ENCODE measurements around the gene SPATS2L. TPM values are rescaled to one million over a fixed set of nuclear protein-coding genes. Genes with fewer than 3 reads are reported as not detected.

Gene SPATS2L
- polyA plus RNA-seq, 3 donors, result 129 to 143 (median 132) TPM

DNA sequence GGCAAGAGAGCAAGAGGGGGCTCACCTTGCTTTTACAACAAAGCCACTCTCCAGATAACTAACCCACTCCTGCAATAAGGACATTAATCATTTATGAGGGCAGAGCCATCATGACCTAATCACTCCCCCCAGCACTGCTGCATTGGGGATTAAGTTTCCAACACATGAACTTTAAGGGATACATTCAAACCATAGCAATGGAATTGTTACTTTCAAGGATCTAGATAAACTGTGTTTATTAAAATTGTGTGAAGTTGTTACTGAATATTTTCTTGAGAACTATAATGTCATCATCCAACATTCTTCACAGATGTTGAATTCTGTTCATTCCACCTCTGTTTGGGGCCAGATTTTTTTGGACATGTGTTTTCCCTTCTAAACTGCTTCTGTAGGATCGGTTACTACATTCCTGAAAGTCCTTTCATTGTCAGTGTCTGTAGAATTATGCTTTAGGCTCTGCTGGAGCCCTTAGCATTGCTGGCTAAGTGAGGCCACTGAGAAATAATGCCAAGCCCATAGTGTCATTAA lies 50.4 kb downstream of the SPATS2L start:
- no peak for DNase-seq (ENCODE audit: extremely low read depth in 1 of 11, low read depth in 9 of 11, low spot score in 4 of 11)

DNA sequence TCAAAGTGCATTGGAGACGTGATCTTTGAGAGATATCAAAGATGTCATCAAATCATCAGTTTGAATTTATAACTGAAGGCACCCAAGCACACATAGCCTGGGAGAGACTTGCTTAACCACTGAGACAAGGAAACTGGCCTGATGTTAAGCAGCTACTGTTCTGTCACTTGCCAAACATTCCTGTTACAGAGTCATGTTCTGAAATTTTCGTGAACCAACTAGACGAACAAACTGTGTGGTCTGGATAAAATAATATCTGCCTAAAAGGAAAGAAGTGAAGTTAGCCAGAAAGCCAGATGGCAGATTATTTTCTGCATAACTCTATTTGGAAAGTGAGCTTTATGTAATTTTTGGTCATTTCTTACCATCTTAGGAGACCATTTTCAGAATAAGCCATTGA lies 51.4 kb downstream of the SPATS2L start:
- DNase-seq (ENCODE audit: extremely low read depth in 1 of 11, low read depth in 9 of 11, low spot score in 4 of 11), result no peak

DNA sequence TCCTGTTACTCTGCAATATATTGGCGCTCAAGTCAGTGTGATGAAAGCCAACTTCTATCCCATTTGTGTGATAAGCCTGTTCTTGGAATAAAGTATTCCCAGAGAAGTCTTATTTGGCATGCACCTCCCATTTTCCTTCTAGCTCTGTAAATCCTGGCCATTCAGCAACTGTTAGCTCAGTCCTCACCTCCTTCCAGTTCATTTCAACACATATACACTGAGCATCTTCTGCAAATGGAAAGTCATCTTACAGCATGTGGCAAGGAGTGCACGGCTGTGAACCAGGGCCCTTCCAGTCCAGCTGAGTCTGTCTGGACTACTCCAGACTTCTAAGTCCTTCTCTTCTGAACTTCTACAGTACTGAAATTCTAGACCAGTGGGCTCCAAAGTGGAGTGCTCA lies 53.1 kb downstream of the SPATS2L start:
- no peak for DNase-seq (ENCODE audit: extremely low read depth in 1 of 11, low read depth in 9 of 11, low spot score in 4 of 11)

DNA sequence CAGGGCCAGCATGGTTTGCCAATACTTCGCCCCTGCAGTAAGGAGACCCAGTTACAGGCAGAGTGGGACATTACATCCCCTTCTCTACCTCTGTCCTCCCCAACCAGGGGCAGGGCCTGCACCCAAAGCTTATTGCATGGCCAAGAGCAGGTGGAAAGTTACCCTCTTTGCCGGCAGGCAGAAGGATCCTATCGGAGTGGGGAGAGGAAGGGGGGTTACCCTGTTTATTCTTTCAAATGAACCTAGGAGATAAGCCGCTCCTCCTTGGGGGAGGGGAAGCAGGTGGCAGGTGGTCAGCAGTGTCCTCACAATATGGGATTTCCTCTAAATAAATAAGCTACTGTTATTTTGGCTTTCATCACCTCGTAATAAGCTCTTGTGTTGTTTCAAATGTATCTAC lies 53.9 kb downstream of the SPATS2L start:
- DNase-seq (ENCODE audit: extremely low read depth in 1 of 11, low read depth in 9 of 11, low spot score in 4 of 11), result no peak

DNA sequence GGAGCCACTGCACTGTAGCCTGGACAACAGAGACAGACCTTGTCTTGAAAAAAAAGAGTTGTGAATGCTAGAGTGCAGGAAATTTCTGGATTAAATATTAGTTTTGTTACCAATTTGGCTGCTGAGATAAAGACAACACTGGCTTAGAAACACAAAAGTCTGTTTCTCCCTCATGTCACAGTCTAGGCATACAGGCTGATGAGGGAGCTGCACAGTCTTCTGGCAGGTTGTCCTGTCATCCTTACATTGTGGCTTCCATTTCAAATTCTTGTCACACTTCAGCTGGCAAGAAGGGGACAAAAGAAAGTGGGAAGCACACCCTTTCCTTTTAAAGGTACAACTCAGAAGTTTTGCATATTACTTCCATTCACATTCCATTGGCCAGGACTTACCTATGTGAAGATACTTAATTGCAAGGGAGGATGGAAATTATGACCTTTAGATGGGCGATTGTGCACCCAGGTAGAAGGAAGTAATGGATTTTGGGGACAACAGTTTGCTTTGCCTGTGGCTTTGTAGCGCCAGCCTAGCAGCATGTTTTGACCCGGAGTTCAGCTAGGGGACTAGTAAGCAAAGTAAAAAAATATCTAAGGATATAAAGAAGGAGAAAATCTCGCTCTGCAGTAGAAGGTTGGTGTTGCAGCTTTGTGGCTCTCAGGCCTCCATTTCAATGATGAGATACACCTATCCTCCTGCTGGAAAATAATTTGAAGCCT lies 55.9 kb downstream of the SPATS2L start:
- no peak for DNase-seq (ENCODE audit: extremely low read depth in 1 of 11, low read depth in 9 of 11, low spot score in 4 of 11)

DNA sequence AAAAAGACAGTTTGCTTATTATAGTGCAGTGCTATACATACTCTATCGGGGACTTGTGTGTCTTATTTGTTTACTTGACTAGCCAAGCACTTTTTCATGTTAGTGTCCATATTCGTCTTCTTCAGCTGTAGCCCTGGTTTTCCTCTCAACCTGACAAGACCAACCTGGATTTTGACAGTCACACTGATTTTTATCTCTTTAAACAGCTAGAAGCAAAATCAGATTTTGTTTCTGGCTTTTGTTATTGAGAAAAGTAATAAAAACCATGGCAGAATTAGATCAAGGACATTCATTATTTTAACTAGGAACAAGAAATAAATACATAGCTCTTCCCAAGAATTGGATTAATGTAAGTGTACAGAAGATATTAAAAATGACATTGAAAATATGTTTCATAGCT lies 56.8 kb downstream of the SPATS2L start:
- no peak for DNase-seq (ENCODE audit: extremely low read depth in 1 of 11, low read depth in 9 of 11, low spot score in 4 of 11)

DNA sequence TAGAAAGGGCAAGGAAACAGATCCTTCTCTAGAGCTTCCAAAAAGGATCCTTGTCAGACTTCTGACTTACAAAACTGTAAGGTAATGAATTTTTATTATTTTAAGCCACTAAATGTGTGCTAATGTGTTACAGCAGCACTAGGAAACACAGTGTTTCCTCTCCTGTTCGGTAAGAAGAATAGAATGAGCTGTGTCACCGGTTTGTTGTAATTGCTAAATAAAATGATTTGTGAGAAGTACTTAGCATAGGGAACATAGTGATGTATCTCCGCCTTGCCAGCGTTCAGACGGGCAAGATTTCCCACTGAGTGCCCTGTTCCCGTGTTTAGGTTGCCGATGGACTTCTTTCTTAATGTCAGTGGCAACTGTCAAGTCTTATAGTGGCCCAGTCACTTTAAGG lies 57.6 kb downstream of the SPATS2L start:
- DNase-seq (ENCODE audit: extremely low read depth in 1 of 11, low read depth in 9 of 11, low spot score in 4 of 11), result no peak

DNA sequence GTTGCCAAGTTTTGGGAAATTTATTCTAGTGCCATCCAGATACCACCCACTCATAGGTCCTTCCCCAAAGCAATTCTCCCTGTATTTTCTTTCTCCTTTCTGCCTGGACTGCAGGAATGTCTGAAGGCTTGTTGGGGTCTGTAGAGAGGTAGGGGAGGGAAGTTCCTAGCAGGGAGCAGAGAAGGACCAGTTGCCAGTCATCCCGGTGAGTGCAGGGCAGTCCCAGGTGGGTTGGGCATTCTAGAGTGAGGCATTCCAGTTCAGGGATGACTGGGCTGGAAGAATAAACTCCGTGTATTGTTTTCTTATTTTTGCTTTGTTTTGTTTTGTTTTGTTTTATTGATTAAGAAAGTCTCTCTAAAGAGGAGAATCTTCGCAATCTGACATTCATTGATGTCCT lies 58.1 kb downstream of the SPATS2L start:
- DNase-seq (ENCODE audit: extremely low read depth in 1 of 11, low read depth in 9 of 11, low spot score in 4 of 11), result no peak

DNA sequence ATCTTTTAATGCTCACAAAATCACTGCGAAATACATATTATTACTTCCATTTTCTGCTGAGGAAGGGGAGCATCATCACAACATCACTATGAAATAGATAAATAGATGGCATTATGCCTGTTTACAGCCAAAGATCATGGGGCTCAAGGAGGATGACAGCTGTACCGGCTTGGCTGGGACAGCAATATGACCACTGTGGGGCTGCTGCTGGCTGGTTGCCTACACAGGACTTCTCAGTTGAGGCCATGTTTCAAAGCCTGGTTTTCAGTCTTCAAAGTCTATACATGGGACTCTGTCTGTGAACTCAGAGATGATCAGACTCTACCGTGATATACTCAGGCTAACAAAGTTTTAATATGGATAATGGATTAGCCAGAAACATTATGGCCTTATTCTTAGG lies 58.7 kb downstream of the SPATS2L start:
- no peak for DNase-seq (ENCODE audit: extremely low read depth in 1 of 11, low read depth in 9 of 11, low spot score in 4 of 11)

DNA sequence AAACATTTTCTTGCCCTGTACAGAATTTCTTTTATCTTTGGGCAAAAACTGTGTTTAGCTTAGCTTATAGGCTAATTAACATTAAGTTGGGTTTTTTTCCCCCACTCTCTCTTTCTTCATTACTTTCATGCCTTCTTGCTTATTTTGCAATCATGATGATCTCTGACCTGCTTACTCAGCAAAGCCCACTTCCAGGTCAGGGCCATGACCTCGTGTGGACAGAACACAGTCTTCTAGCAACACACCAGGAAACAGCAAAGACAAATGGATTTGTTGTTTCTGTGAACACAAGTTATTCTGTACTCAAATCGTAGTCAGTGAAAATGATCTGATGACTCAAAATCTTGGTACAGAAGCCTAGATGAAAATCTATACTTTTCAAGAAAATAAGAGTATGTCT lies 60.7 kb downstream of the SPATS2L start:
- DNase-seq (ENCODE audit: extremely low read depth in 1 of 11, low read depth in 9 of 11, low spot score in 4 of 11), result no peak

DNA sequence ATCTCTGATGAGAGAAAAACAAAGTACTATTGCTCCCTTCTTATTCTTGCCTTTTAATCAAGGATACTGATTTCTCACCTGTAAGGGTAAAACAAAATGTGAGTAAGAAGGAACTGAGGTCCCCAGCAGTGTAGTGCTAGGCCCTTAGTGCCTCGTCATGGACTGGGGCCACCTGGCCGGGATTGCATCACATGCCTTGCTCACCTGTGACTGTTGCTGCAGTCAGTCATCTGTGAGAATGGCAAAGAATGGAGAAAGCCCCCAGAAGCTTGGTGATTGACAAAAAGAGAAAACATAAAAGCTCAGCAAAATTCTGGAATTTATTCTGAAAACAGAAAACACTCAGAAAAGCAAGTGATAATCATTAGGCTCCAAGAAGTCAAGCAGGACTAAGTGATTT lies 63.4 kb downstream of the SPATS2L start:
- no peak for DNase-seq (ENCODE audit: extremely low read depth in 1 of 11, low read depth in 9 of 11, low spot score in 4 of 11)

DNA sequence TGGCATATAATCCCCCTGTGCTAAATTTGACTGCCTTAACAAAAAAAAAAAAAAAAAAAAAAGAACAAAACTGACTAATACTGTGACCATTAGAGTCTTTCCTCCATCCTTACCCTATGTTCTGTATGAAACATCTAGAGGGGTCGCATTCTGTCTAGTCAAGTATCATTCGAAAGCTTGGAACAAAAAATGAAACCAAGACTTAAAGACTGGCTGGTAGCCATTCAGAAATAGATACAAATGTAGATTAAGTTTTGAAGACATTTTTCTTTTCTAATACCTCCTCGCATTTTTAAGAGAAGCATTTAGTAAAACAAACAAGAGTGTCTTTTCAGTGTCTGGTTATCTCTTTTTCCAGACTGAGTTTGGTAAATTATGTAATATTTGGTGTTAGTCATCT lies 66.7 kb downstream of the SPATS2L start:
- DNase-seq (ENCODE audit: extremely low read depth in 1 of 11, low read depth in 9 of 11, low spot score in 4 of 11), result no peak

DNA sequence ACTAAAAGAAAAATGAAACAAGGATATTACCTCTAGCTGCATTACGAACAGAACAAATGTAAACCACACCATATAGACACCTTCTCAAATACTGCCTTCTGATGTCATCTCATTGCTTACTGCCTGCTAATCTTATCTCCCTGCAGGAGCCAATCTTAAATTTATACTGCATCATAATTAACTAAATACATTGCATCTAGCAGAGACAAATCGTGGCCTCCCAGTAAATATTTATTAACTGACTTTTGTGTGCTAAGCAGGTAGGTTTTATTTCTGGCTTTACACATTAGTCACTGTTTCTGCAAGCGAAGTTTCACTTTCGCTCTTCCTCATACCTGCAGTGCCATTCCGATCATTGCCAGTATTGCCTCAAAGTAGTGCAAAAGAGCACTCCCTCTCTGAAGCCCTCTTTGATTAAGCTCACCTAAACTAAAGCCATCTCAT lies 67.5 kb downstream of the SPATS2L start:
- DNase-seq (ENCODE audit: extremely low read depth in 1 of 11, low read depth in 9 of 11, low spot score in 4 of 11), result no peak

DNA sequence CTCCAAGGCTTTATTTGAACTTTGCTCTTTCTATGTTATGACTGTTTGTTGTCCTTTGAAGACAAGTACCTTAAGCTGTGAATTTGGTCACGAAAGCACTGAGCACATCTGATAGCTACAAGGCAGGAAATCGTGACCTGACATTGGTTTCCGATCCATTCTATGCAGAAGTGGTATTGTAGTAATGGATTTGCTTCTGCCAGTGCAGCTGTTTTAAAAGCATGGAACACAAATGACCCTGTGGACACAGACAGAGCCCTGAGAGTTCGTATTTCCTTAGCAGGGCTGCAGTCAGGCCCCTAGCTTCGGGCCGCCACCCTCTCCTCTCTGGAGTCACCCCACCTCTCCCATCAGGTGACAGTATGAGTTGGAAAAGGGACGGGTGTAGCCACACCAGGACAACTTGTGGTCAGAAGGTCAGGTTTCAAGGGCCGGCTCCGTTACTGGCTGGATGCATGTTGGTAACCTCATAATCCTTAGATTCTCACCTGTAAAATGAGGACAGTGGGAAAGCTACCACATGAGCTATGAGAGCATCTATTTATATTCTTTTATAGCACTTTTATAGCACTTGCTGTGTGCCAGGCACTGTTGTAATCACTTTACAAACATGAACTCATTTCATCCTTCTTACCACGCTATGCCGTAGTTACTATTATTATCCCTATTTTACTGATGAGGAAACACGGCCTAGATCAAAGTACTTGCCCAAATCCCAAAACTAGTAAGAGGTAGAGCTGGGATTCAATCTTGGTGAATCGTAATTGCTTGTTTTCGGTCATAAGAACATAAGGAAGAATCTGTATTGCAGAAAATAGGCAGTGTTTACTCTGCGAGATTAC lies 70.2 kb downstream of the SPATS2L start:
- no peak for DNase-seq (ENCODE audit: extremely low read depth in 1 of 11, low read depth in 9 of 11, low spot score in 4 of 11)

DNA sequence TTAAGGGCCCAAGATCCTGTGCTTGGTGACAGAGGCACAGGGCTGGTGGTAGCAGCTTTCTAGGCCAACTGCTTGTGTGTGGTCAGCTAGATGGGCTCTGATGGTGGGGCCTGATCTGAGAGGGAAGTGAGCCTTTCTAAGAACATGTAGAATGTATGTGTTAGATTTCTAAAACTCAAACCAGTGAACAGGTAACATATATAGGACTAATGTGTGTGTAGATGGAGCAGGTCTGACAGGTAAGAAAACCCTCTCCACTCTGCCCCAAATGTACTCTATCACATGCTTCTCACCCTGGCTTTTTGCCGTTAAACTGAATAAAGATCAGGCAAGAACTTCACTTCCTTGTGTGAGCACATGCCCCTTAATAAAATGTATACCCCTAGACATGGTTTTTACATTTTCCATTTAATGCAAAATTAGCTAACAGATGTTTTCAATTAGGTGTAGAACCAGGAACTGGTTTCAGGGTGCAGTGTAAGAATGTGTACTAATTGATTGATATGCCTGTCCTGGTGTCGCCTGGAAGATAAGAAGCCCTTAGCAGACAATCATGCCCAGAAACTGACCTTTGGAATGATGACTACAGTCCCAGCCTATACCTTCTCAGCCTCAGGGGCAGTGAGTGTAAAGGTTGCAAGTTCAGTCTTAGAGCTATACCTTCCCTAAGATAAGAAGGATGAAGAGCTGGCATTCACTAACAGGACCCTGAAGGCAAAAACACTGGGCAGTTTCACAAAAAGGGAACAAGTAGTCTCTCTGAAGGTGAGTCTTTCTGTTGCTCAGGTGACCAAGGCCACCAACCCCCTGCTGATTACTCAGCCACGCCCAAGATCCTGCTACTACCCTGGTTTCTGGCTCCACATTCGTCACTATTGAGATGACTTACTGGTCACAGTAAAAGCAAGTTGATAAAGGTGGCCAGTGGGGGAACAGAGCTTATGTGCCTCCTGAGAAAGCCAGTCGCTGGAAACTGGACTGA lies 71.2 kb downstream of the SPATS2L start:
- DNase-seq (ENCODE audit: extremely low read depth in 1 of 11, low read depth in 9 of 11, low spot score in 4 of 11), result no peak

DNA sequence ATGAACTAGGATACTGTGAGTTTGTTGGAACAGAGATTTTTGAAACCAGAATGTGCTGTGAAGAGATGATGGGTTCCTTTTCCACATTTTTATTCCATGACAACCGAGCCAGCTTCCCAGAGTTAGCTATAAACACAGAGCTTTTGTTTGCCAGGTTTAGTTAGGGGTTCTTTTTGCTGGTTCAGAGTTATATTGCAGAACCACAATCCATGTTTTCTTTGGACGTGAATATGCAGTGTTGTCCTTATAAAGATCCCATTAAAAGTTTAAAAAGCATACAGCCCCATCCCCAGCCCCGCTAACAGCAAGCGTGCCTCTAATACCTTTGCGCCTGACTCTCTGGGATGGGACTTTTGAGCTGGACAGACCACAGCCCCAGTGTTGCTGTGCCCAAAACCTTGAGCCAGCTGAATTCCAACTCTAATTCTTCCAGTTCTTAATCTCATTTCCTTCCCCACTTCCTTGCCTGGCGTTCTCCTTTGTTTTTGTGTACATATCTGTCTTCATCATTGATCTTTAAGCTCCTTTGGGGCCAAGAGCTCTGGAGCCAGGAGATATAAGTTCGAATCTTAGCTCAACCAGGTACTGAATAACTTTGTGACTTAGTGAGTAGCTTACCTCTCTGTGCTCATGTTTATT lies 72.3 kb downstream of the SPATS2L start:
- DNase-seq (ENCODE audit: extremely low read depth in 1 of 11, low read depth in 9 of 11, low spot score in 4 of 11), result no peak

DNA sequence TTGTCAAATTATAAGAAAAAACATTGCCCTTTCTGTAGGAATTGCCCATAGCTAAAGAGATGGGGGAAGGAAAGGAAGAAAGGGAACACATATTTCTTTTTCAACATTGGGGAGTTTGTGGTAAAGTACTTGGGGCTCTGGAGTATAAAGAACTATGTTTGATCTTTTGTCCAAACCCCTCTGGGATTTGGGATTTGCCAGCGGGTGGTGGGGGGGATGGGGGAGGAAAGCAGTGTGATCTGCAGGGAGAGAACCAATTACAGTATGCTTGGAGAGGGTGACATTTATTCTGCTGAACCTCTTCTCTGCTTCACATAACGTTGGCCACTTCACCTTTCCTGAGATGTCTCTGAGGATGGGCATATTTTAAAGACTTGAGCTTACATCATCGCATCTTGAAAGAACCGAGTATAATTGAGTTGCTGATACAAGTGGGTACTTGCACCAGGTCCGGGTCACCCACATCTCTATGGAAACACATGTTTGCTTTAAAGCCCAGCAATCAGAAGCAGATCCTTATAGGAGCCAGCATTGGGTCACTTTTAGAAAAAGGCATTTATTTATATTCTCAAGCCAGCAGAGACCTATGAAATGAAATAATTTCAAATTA lies 73.1 kb downstream of the SPATS2L start:
- no peak for DNase-seq (ENCODE audit: extremely low read depth in 1 of 11, low read depth in 9 of 11, low spot score in 4 of 11)

DNA sequence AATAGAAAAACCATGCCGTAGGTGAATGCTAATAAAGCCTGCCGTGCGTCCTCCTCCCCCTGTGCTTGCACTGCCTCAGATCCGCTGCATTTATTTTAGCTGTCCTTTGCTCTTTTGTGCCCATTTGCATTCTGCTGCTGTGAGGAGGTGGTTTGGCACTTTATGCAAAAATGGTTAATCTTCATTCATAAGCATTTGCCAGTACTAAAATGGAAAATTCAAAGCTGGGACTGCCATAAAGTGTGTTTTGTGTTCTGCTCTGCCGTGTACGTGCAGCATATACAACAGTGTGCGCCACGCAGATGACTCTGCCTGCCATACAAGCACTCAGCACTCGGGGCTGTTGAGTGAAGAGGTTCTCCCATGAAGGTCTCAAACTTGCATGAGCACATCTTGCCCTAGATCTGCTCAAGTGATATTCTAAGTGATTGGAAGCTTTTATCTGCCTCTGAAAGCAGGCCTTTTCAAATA lies 73.6 kb downstream of the SPATS2L start:
- no peak for DNase-seq (ENCODE audit: extremely low read depth in 1 of 11, low read depth in 9 of 11, low spot score in 4 of 11)

Data from renal cortex interstitium (tissue), 11 donors.